Spleen (tissue), 11 donors: ENCODE data around the gene TLX1. TPM values are rescaled to one million over a fixed set of nuclear protein-coding genes. Genes with fewer than 3 reads are reported as not detected.

Experiments
- DNase-seq: peaks from one replicate; pipeline ENCODE4 v3.0.0-alpha.2; 2020
- H3K27ac ChIP-seq, 8 donors: fragments of 200-600 bp; sonication (generic) in 7 of 8; 1 replicate in 4 of 8; 2 replicates in 4 of 8; pipeline versions ENCODE4 v1.5.0 to v1.8.0; 2016 to 2021; ENCODE audit warnings: inconsistent platforms in 4 of 8, mild to moderate bottlenecking in 4 of 8, moderate library complexity in 1 of 8
- H3K27me3 ChIP-seq, 7 donors: fragments of 200-600 bp; sonication (generic) in 6 of 7; replicated peaks in 1 of 7; 1 replicate in 4 of 7; 2 replicates in 3 of 7; pipeline versions ENCODE4 v1.5.0 to v1.8.0; 2016 to 2021; ENCODE audit warnings: inconsistent platforms in 3 of 7, mild to moderate bottlenecking in 1 of 7
- H3K36me3 ChIP-seq, 6 donors: fragments of 200-600 bp; sonication (generic) in 5 of 6; 1 replicate in 4 of 6; 2 replicates in 2 of 6; pipeline versions ENCODE4 v1.5.0 to v1.8.0; 2016 to 2021; ENCODE audit warnings: inconsistent platforms in 2 of 6
- H3K4me1 ChIP-seq, 6 donors: fragments of 200-600 bp; sonication (generic) in 5 of 6; 1 replicate in 3 of 6; 2 replicates in 3 of 6; pipeline versions ENCODE4 v1.5.0 to v1.8.0; 2016 to 2021; ENCODE audit warnings: inconsistent platforms in 3 of 6
- H3K4me3 ChIP-seq, 8 donors: fragments of 200-600 bp; sonication (generic) in 7 of 8; 1 replicate in 4 of 8; 2 replicates in 4 of 8; pipeline versions ENCODE4 v1.5.0 to v1.8.0; 2016 to 2021; ENCODE audit warnings: inconsistent platforms in 4 of 8, mild to moderate bottlenecking in 4 of 8, moderate library complexity in 2 of 8
- H3K9me3 ChIP-seq, 8 donors: fragments of 200-600 bp; sonication (generic) in 7 of 8; 1 replicate in 4 of 8; 2 replicates in 4 of 8; pipeline versions ENCODE4 v1.5.0 to v1.8.0; 2016 to 2021; ENCODE audit warnings: inconsistent platforms in 4 of 8
- POLR2A ChIP-seq, 3 donors: fragments of 450-650 bp; IDR thresholded peaks; one replicate each; pipeline ENCODE4 v1.5.1; 2017; ENCODE audit warnings: antibody characterized with exemption in 3 of 3, mild to moderate bottlenecking in 1 of 3
- POLR2AphosphoS5 ChIP-seq, 3 donors: sonication (generic); formaldehyde crosslinking; IDR thresholded peaks; one replicate each; pipeline ENCODE4 v1.5.1; 2017; ENCODE audit warnings: antibody characterized with exemption in 3 of 3
- WGBS, 5 donors: extraction: QIAGEN DNeasy Blood & Tissue Kit in 3 of 5; methylation state at CpG; one replicate each; pipeline versions ENCODE4 v1.1.5 to v1.1.7; 2013 to 2018; 5-methylcytosine and 5-hydroxymethylcytosine counted together
- intact Hi-C: fragments of 100-400 bp; cut with DNase I; formaldehyde crosslinking; loops from one replicate; pipeline ENCODE4 v1.15.0; 2023; ENCODE audit warnings: low total_unique reads
- polyA plus RNA-seq, 3 donors: library from polyadenylated mRNA; stranded (reverse); fragments of 200-250 nt; gene quantifications; one replicate each; pipeline ENCODE4 v1.2.1, GENCODE V29; 2013
- total RNA-seq, 7 donors: library from RNA; depleted of rRNA in 3 of 7; stranded (reverse); fragments of >200 nt in 3 of 7; fragmentation: NEBNext Ultra II Directional in 4 of 7; extraction: Animal tissue kit (Norgen Biotek cat#: 25700) in 4 of 7; gene quantifications; one replicate each; pipeline versions ENCODE4 v1.1.0 to v1.2.1, GENCODE V29; 2016 to 2021
- TF ChIP-seq, protein P1 (sequence below), 11 experiments: fragments of 200-600 bp in 7 of 11; fragments of 450-650 bp in 4 of 11; sonication (generic) in 4 of 11; IDR thresholded peaks in 8 of 11; conservative IDR thresholded peaks in 3 of 11; 1 replicate in 7 of 11; 2 replicates in 4 of 11; pipeline versions ENCODE4 v1.4.0 to v1.8.0; 2016 to 2021; ENCODE audit warnings: antibody characterized with exemption in 11 of 11, inconsistent platforms in 4 of 11, mild to moderate bottlenecking in 1 of 11
- donor health status: healthy with polysubstance abuse.
- donor health status: DM: no; HTN: no; CAD: no; lungs with moderate emphysema.
- donor health status: DM: no; HTN: no; CAD: no.
- donor health status: Bipolar disorder and iron deficiency.
- donor health status: healthy.
- donor health status: DM: no; HTN: no; CAD: no.
- donor health status: DM: yes; HTN: yes; CAD: no.

The TLX1 gene
- total and polyA plus RNA-seq, 10 donors = 5.7 to 91.5 (median 32.5) TPM

GRCh38 chr10:101092881-101093354, 38.2 kb upstream of the TLX1 start:
- peaks cover 0 to 45% (median 21%) of the 10 kb centered on the region in 6 donors for H3K4me1 ChIP-seq
- WGBS, 5 donors = 27 to 52% (median 43%) methylated on average over 7 to 9 of the region's 9 CpGs
- no peak for DNase-seq
- H3K36me3 ChIP-seq = no peaks in the 10 kb centered on the region
- no peaks in the 10 kb centered on the region for H3K9me3 ChIP-seq
- peak overlapping the region in 5 of 8 donors; percentile 9 to 51 (median 21) for H3K4me3 ChIP-seq
- intact Hi-C loops = no loop called here
- peak overlapping the region in 7 of 8 donors; percentile 13 to 82 (median 78) for H3K27ac ChIP-seq
- peaks cover 0 to 95% (median 15%) of the 10 kb centered on the region in 7 donors for H3K27me3 ChIP-seq
- peak; percentile 29 to 60 (median 56) for TF ChIP-seq POLR2AphosphoS5 (IDR thresholded peaks at IDR 0.05)
- TF ChIP-seq, protein P1, sequence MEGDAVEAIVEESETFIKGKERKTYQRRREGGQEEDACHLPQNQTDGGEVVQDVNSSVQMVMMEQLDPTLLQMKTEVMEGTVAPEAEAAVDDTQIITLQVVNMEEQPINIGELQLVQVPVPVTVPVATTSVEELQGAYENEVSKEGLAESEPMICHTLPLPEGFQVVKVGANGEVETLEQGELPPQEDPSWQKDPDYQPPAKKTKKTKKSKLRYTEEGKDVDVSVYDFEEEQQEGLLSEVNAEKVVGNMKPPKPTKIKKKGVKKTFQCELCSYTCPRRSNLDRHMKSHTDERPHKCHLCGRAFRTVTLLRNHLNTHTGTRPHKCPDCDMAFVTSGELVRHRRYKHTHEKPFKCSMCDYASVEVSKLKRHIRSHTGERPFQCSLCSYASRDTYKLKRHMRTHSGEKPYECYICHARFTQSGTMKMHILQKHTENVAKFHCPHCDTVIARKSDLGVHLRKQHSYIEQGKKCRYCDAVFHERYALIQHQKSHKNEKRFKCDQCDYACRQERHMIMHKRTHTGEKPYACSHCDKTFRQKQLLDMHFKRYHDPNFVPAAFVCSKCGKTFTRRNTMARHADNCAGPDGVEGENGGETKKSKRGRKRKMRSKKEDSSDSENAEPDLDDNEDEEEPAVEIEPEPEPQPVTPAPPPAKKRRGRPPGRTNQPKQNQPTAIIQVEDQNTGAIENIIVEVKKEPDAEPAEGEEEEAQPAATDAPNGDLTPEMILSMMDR (IDR thresholded peaks at IDR 0.05 in 8 of 11, conservative IDR thresholded peaks at IDR 0.05 in 3 of 11) = no peak
- TF ChIP-seq POLR2A (IDR thresholded peaks at IDR 0.05) = no peak

DNA sequence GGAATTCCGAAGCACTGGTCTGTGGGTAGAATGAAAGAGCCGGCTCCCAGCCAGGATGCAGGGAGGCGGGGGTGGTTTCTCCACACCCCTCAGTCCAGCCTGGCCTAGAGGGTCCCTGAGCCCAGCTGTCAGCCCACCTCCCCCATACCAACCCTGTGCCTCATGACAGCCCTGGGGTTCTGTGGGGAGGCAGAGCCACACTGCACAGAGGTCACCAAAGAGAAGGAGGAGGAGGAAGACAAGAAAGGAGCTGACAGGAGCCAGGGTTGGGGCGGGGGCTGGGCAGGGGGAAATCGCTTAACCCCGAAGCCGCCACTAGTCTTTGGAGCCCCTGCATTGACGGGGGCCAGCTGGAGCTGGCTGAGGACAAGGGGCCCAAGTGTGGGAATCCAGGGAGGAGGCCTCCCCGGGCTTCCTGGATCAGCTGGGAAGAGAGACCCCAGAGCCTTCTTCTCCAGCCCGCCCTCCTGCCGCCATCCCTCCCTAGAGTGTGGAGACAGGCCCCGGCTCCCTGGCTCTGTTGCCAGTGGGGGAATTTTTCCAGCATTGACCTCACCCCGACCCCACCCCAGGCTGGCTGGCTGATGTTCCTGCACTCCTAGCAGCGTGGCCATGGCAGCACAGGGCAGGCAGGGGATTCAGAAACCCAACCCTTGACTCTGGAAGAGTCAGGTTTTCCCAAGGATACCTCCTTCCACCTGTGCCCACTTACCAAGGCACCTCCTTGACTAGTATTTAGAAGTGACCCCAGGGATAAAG, 36.8 kb upstream of the TLX1 start:
- intact Hi-C loops = no loop called here
- WGBS, 5 donors = 41 to 68% (median 58%) methylated on average over 13 to 14 of the region's 14 CpGs
- peak overlapping the region in 3 of 8 donors; percentile 21 to 51 (median 32) for H3K4me3 ChIP-seq
- H3K27me3 ChIP-seq = peaks cover 0 to 95% (median 9%) of the 10 kb centered on the region in 7 donors
- peak overlapping the region in 7 of 8 donors; percentile 20 to 82 (median 78) for H3K27ac ChIP-seq
- TF ChIP-seq POLR2A (IDR thresholded peaks at IDR 0.05) (no peak), POLR2AphosphoS5 (IDR thresholded peaks at IDR 0.05) (peak; percentile 71 to 81 (median 80))
- DNase-seq = no peak
- H3K36me3 ChIP-seq = no peaks in the 10 kb centered on the region
- no peaks in the 10 kb centered on the region for H3K9me3 ChIP-seq
- H3K4me1 ChIP-seq = peaks cover 0 to 35% (median 17%) of the 10 kb centered on the region in 6 donors

GRCh38 chr10:101095004-101095403, 36.1 kb upstream of the TLX1 start:
- 59 to 71% (median 63%) methylated on average over 6 of the region's 6 CpGs for WGBS, 5 donors
- intact Hi-C loops = no loop called here
- H3K27me3 ChIP-seq = peaks cover 0 to 95% (median 8%) of the 10 kb centered on the region in 7 donors

GRCh38 chr10:101095550-101096213, 35.4 kb upstream of the TLX1 start:
- WGBS, 5 donors = 2 to 14% (median 13%) methylated on average over 6 to 7 of the region's 7 CpGs
- H3K4me1 ChIP-seq = peaks cover 0 to 32% (median 15%) of the 10 kb centered on the region in 6 donors
- peaks cover 0 to 95% (median 6%) of the 10 kb centered on the region in 7 donors for H3K27me3 ChIP-seq
- DNase-seq = peak; percentile 82
- intact Hi-C loops = loop anchor here (2.0 kb wide), 1 partner anchor 47 kb away; no protein-coding TSS in a partner anchor
- no peaks in the 10 kb centered on the region for H3K9me3 ChIP-seq
- TF ChIP-seq POLR2AphosphoS5 (IDR thresholded peaks at IDR 0.05) = peak in 2 of 3 donors; percentile 19 to 63
- TF ChIP-seq, protein P1 (IDR thresholded peaks at IDR 0.05 in 8 of 11, conservative IDR thresholded peaks at IDR 0.05 in 3 of 11) = peak; percentile 73 to 91 (median 81)
- no peak for TF ChIP-seq POLR2A (IDR thresholded peaks at IDR 0.05)
- H3K4me3 ChIP-seq = peak overlapping the region in 2 of 8 donors; percentile 4 to 12
- no peaks in the 10 kb centered on the region for H3K36me3 ChIP-seq
- peak overlapping the region in 6 of 8 donors; percentile 20 to 82 (median 62) for H3K27ac ChIP-seq

More at GRCh38 chr10:101095004-101095403, 36.1 kb upstream of the TLX1 start:
- H3K9me3 ChIP-seq = no peaks in the 10 kb centered on the region
- H3K27ac ChIP-seq = peak overlapping the region in 7 of 8 donors; percentile 20 to 82 (median 61)
- H3K4me3 ChIP-seq = peak overlapping the region in 2 of 8 donors; percentile 4 to 12
- H3K4me1 ChIP-seq = peaks cover 0 to 35% (median 17%) of the 10 kb centered on the region in 6 donors
- H3K36me3 ChIP-seq = no peaks in the 10 kb centered on the region
- TF ChIP-seq POLR2A (IDR thresholded peaks at IDR 0.05) = no peak
- TF ChIP-seq POLR2AphosphoS5 (IDR thresholded peaks at IDR 0.05) = no peak
- TF ChIP-seq, protein P1 (IDR thresholded peaks at IDR 0.05 in 8 of 11, conservative IDR thresholded peaks at IDR 0.05 in 3 of 11) = no peak
- no peak for DNase-seq
